Heart left ventricle (tissue), 16 donors: ENCODE data around the gene SLC22A15. TPM values are rescaled to one million over a fixed set of nuclear protein-coding genes. Genes with fewer than 3 reads are reported as not detected.
A peak's percentile ranks its signal among the peaks of the same experiment; 100 is the strongest.

Experiments
- ATAC-seq, 4 donors: fragments of 200-7000 bp; cut with Tn5 transposase; one replicate each; pipeline ENCODE4 v1.9.1; 2020 to 2022; ENCODE audit warnings: moderate library complexity in 4 of 4, mild to moderate bottlenecking in 3 of 4, moderate number of reproducible peaks in 1 of 4
- DNase-seq, 5 donors: peaks; one replicate each; pipeline ENCODE4 v3.0.0-alpha.2; 2020
- H3K27ac ChIP-seq, 12 donors: fragments of 200-600 bp; sonication (generic) in 4 of 12; one replicate each; pipeline versions ENCODE4 v1.5.0 to v1.8.0; 2016 to 2022; ENCODE audit warnings: mild to moderate bottlenecking in 2 of 12
- H3K27me3 ChIP-seq, 9 donors: fragments of 200-600 bp; sonication (generic) in 2 of 9; one replicate each; pipeline versions ENCODE4 v1.5.1 to v1.8.0; 2016 to 2022; ENCODE audit warnings: mild to moderate bottlenecking in 3 of 9
- H3K36me3 ChIP-seq, 9 donors: fragments of 200-600 bp; sonication (generic) in 2 of 9; one replicate each; pipeline versions ENCODE4 v1.5.0 to v1.8.0; 2018 to 2022; ENCODE audit warnings: mild to moderate bottlenecking in 2 of 9
- H3K4me1 ChIP-seq, 12 donors: fragments of 200-600 bp; sonication (generic) in 4 of 12; one replicate each; pipeline versions ENCODE4 v1.5.0 to v1.8.0; 2016 to 2022; ENCODE audit warnings: mild to moderate bottlenecking in 3 of 12
- H3K4me3 ChIP-seq, 12 donors: fragments of 200-600 bp; sonication (generic) in 4 of 12; one replicate each; pipeline versions ENCODE4 v1.5.0 to v1.8.0; 2017 to 2022; ENCODE audit warnings: mild to moderate bottlenecking in 9 of 12, moderate library complexity in 4 of 12
- H3K9me3 ChIP-seq, 12 donors: fragments of 200-600 bp; sonication (generic) in 4 of 12; one replicate each; pipeline versions ENCODE4 v1.5.0 to v1.8.0; 2016 to 2022; ENCODE audit warnings: mild to moderate bottlenecking in 1 of 12
- CTCF ChIP-seq, 12 donors: fragments of 200-600 bp; sonication (generic) in 4 of 12; IDR thresholded peaks; one replicate each; pipeline versions ENCODE4 v1.5.0 to v1.8.0; 2018 to 2022; ENCODE audit warnings: antibody characterized with exemption in 12 of 12, mild to moderate bottlenecking in 5 of 12
- POLR2A ChIP-seq, 2 donors: fragments of 450-650 bp; IDR thresholded peaks; one replicate each; pipeline ENCODE4 v1.6.1; 2017; ENCODE audit warnings: antibody characterized with exemption in 2 of 2, mild to moderate bottlenecking in 2 of 2, moderate library complexity in 2 of 2
- WGBS, 4 donors: extraction: QIAGEN DNeasy Blood & Tissue Kit in 2 of 4; methylation state at CpG; one replicate each; pipeline versions ENCODE4 v1.1.5 to v1.1.7; 2013 to 2018; 5-methylcytosine and 5-hydroxymethylcytosine counted together
- intact Hi-C, 10 donors: fragments of 100-400 bp; cut with DNase I; formaldehyde crosslinking; loops; one replicate each; pipeline versions ENCODE4 v1.11.1 to v1.14.2; 2022
- polyA plus RNA-seq, 2 donors: library from polyadenylated mRNA; stranded (reverse); fragments of 200-250 nt; gene quantifications; one replicate each; pipeline ENCODE4 v1.2.3, GENCODE V29; 2013
- total RNA-seq, 9 donors: library from RNA; depleted of rRNA in 2 of 9; stranded (reverse); fragments of >200 nt in 2 of 9; fragmentation: NEBNext Ultra II Directional in 3 of 9; extraction: Animal tissue kit (Norgen Biotek cat#: 25700) in 3 of 9; gene quantifications; one replicate each; pipeline versions ENCODE4 v1.1.0 to v1.2.4, GENCODE V29; 2016 to 2023
- donor health status: ischemic (EF 13 %, LVEDD 7.1; RV severe dilation, severe dysfunction).
- donor health status: healthy with polysubstance abuse.
- donor health status: DM: no; HTN: yes; CAD: no.
- donor health status: DM: no; HTN: no; CAD: no.
- donor health status: ischemic (EF 25% LVEDD 6.9; RV normal size, moderate dysfunction).
- donor health status: ischemic (EF 25% LVEDD 5.7; RV mildly dilated, moderate dysfunction).
- donor health status: healthy.
- donor health status: DM: yes; HTN: yes; CAD: no.
- donor health status: ischemic (EF 35%, LVEDD 5.7; RV mildly dilated, moderate dysfunction).
- donor health status: nonischemic (EF 11% LVEDD 7.7; RV severe dilation, severe dysfunction).
- donor health status: DM: yes; HTN: yes; CAD: no.
- donor health status: PGD.
- donor health status: ischemic (EF 29% LVEDD 5.4; RV normal size, mild dysfunction).
- donor health status: nonischemic (EF 23%, LVEDD 6.1; RV moderate dilation, normal function).

Gene SLC22A15
- total and polyA plus RNA-seq, 11 donors: 2.7 to 9.4 (median 7.9) TPM

- TF ChIP-seq CTCF (IDR thresholded peaks at IDR 0.05) (no peak), POLR2A (IDR thresholded peaks at IDR 0.05) (no peak)
- H3K4me1 ChIP-seq: peaks cover 0 to 47% (median 5%) of the 10 kb centered on the region in 12 donors
- 74 to 89% (median 82%) methylated on average over 1 of the region's 1 CpG for WGBS, 4 donors
- peak overlapping the region in 1 of 12 donors; percentile 13 for H3K27ac ChIP-seq
- no peaks in the 10 kb centered on the region for H3K27me3 ChIP-seq
- H3K36me3 ChIP-seq: peaks cover 0 to 18% (median 0%) of the 10 kb centered on the region in 9 donors
- peaks cover 0 to 22% (median 0%) of the 10 kb centered on the region in 12 donors for H3K9me3 ChIP-seq
- ATAC-seq (no peak), DNase-seq (no peak)
- no peak overlapping the region for H3K4me3 ChIP-seq
- intact Hi-C loops: no loop called here
Measured at GRCh38 chr1:116003823-116004222, 27.5 kb downstream of the SLC22A15 start.

- TF ChIP-seq POLR2A (IDR thresholded peaks at IDR 0.05) (no peak), CTCF (IDR thresholded peaks at IDR 0.05) (no peak)
- ATAC-seq (no peak), DNase-seq (no peak)
- H3K4me1 ChIP-seq: peaks cover 0 to 43% (median 5%) of the 10 kb centered on the region in 12 donors
- H3K27me3 ChIP-seq: no peaks in the 10 kb centered on the region
- intact Hi-C loops: no loop called here
- H3K36me3 ChIP-seq: peaks cover 0 to 8% (median 0%) of the 10 kb centered on the region in 9 donors
- no peaks in the 10 kb centered on the region for H3K9me3 ChIP-seq
- 65 to 76% (median 71%) methylated on average over 3 of the region's 3 CpGs for WGBS, 4 donors
- H3K27ac ChIP-seq: peak overlapping the region in 1 of 12 donors; percentile 68
- H3K4me3 ChIP-seq: peak overlapping the region in 1 of 12 donors; percentile 16
Measured at GRCh38 chr1:116006486-116006964, 30.2 kb downstream of the SLC22A15 start.

GRCh38 chr1:116008656-116009390 lies 32.5 kb downstream of the SLC22A15 start:
- H3K36me3 ChIP-seq: peaks cover 0 to 8% (median 0%) of the 10 kb centered on the region in 9 donors
- H3K4me1 ChIP-seq: peaks cover 0 to 21% (median 0%) of the 10 kb centered on the region in 12 donors
- no peaks in the 10 kb centered on the region for H3K27me3 ChIP-seq
- peak in 1 of 5 donors; percentile 37 for DNase-seq
- no peaks in the 10 kb centered on the region for H3K9me3 ChIP-seq
- TF ChIP-seq POLR2A (IDR thresholded peaks at IDR 0.05) (no peak), CTCF (IDR thresholded peaks at IDR 0.05) (no peak)
- no peak overlapping the region for H3K4me3 ChIP-seq
- 74 to 80% (median 77%) methylated on average over 6 of the region's 6 CpGs for WGBS, 4 donors
- H3K27ac ChIP-seq: no peak overlapping the region
- ATAC-seq: peak; percentile 52 to 70 (median 66)
- intact Hi-C loops: no loop called here

- intact Hi-C loops: loop anchor here in 1 of 10 donors (10.0 kb wide), 1 partner anchor 198 kb away; no protein-coding TSS in a partner anchor
- Histone ChIP-seq H3K4me1 (peaks cover 0 to 27% (median 3%) of the 10 kb centered on the region in 12 donors), H3K9me3 (no peaks in the 10 kb centered on the region), H3K27ac (no peak overlapping the region), H3K4me3 (no peak overlapping the region), H3K27me3 (no peaks in the 10 kb centered on the region), H3K36me3 (no peaks in the 10 kb centered on the region)
- 93 to 99% (median 96%) methylated on average over 2 of the region's 2 CpGs for WGBS, 4 donors
- ATAC-seq (no peak), DNase-seq (no peak)
- TF ChIP-seq POLR2A (IDR thresholded peaks at IDR 0.05) (no peak), CTCF (IDR thresholded peaks at IDR 0.05) (no peak)
Measured at GRCh38 chr1:116012716-116013115, 36.4 kb downstream of the SLC22A15 start.
